ENCODE data around the gene KRTAP6-3. TPM values are rescaled to one million over a fixed set of nuclear protein-coding genes. Genes with fewer than 3 reads are reported as not detected.

Gene KRTAP6-3
- total RNA-seq, 2 experiments from 2014 or later: not detected

DNA sequence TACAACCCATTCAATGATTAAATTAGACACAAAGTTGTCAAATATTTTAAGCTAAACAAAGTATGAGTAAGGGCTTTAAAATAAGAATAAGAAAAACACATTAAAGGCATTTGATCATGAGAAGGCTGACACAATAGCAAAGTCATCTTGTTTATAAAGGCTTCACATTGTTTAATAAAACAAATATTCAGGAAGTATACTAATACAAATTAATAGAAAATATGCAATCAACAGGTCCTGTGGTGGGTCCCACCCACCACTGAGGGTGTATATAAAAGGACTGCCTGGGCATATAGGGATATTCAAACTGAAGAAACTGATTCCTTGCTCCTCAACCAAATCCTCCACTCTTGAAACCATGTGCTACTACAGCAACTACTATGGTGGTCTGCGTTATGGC, 42.7 kb downstream of the KRTAP6-3 start, which contains the start of gene KRTAP20-2:
Gene KRTAP20-2 (plus strand): TSS at position 301 of the 400 bp plus-strand sequence. CDS start 58 bp downstream, at position 359.
- Mint-ChIP-seq H3K4me3 (no peak within 1 kb of the TSS), H3K27me3 (ENCODE audit: low read depth) (no peaks in the 10 kb centered on the region), H3K9me3 (no peaks in the 10 kb centered on the region), H3K4me1 (ENCODE audit: low read depth) (no peaks in the 10 kb centered on the region), H3K27ac (no peak within 1 kb of the TSS), H3K36me3 (ENCODE audit: low read depth) (no peaks in the 10 kb centered on the region)
- CTCF ChIA-PET: no interaction called here
- intact Hi-C loops (cut with micrococcal nuclease): no loop called here
- DNase-seq: no peak

GRCh38 chr21:30638686-30639085, 46.4 kb downstream of the KRTAP6-3 start:
- CTCF ChIA-PET: no interaction called here
- no peaks in the 10 kb centered on the region for H3K36me3 Mint-ChIP-seq (ENCODE audit: low read depth)
- H3K27me3 Mint-ChIP-seq (ENCODE audit: low read depth): no peaks in the 10 kb centered on the region
- no peak for DNase-seq
- no peaks in the 10 kb centered on the region for H3K4me1 Mint-ChIP-seq (ENCODE audit: low read depth)
- no peak overlapping the region for H3K27ac Mint-ChIP-seq
- intact Hi-C loops (cut with micrococcal nuclease): no loop called here
- no peaks in the 10 kb centered on the region for H3K9me3 Mint-ChIP-seq
- H3K4me3 Mint-ChIP-seq: no peak overlapping the region

DNA sequence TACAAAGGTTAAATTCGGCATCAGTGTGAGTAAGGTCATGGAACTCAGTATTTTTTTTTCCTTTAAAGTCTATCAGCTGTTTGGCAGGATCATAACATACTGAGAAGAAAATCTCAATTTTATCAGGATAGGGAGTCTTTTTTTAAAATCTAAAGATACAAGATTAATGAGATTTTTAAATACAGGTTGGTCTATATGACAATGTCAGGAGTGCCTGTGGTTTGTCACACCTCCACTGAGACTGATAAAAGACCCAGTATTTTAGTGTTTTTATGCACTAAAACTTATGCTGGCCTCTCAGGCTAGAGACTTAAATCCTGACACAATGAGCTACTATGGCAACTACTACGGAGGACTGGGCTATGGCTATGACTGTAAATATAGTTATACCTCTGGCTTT, 50.3 kb downstream of the KRTAP6-3 start, which contains the start of gene KRTAP20-3:
Gene KRTAP20-3 (plus strand): TSS at position 301 of the 400 bp plus-strand sequence.
- intact Hi-C loops (cut with micrococcal nuclease): no loop called here
- Mint-ChIP-seq H3K9me3 (peaks cover 2% of the 10 kb centered on the region), H3K36me3 (ENCODE audit: low read depth) (no peaks in the 10 kb centered on the region), H3K27me3 (ENCODE audit: low read depth) (no peaks in the 10 kb centered on the region), H3K4me1 (ENCODE audit: low read depth) (no peaks in the 10 kb centered on the region), H3K27ac (no peak within 1 kb of the TSS), H3K4me3 (no peak within 1 kb of the TSS)
- CTCF ChIA-PET: interaction anchor here (0.6 kb wide), 1 partner anchor 205 kb away, joined by 3 read pairs; no protein-coding TSS in a partner anchor
- DNase-seq: no peak

Other genes with a start within 250 kb of the KRTAP6-3 start
- not detected for gene KRTAP23-1, start 243.8 kb upstream of the KRTAP6-3 start, total RNA-seq
- not detected for gene KRTAP13-2, start 220.2 kb upstream of the KRTAP6-3 start, total RNA-seq
- not detected for gene KRTAP13-1, start 196.4 kb upstream of the KRTAP6-3 start, total RNA-seq
- gene KRTAP13-3, start 166.5 kb upstream of the KRTAP6-3 start, total RNA-seq: not detected
- not detected for gene KRTAP13-4, start 162.2 kb upstream of the KRTAP6-3 start, total RNA-seq
- gene KRTAP15-1, start 152.2 kb upstream of the KRTAP6-3 start, total RNA-seq: not detected
- not detected for gene KRTAP19-1, start 112.1 kb upstream of the KRTAP6-3 start, total RNA-seq
- gene KRTAP19-2, start 105.0 kb upstream of the KRTAP6-3 start, total RNA-seq: not detected
- not detected for gene KRTAP19-3, start 100.4 kb upstream of the KRTAP6-3 start, total RNA-seq
- not detected for gene KRTAP19-4, start 95.3 kb upstream of the KRTAP6-3 start, total RNA-seq
- not detected for gene KRTAP19-5, start 90.3 kb upstream of the KRTAP6-3 start, total RNA-seq
- gene KRTAP19-6, start 50.6 kb upstream of the KRTAP6-3 start, total RNA-seq: not detected
- gene KRTAP19-7, start 31.1 kb upstream of the KRTAP6-3 start, total RNA-seq: not detected
- gene KRTAP22-2, start 2.0 kb upstream of the KRTAP6-3 start, total RNA-seq: not detected
- not detected for gene KRTAP6-2, start 6.5 kb downstream of the KRTAP6-3 start, total RNA-seq
- gene KRTAP22-1, start 8.6 kb downstream of the KRTAP6-3 start, total RNA-seq: not detected
- not detected for gene KRTAP6-1, start 21.5 kb downstream of the KRTAP6-3 start, total RNA-seq
- gene KRTAP20-1, start 24.0 kb downstream of the KRTAP6-3 start, total RNA-seq: not detected
- not detected for gene KRTAP20-4, start 28.2 kb downstream of the KRTAP6-3 start, total RNA-seq
- not detected for gene KRTAP20-2, start 42.8 kb downstream of the KRTAP6-3 start, total RNA-seq
- not detected for gene KRTAP20-3, start 50.4 kb downstream of the KRTAP6-3 start, total RNA-seq
- not detected for gene KRTAP21-3, start 126.3 kb downstream of the KRTAP6-3 start, total RNA-seq
- not detected for gene KRTAP21-2, start 154.8 kb downstream of the KRTAP6-3 start, total RNA-seq
- not detected for gene KRTAP21-1, start 163.0 kb downstream of the KRTAP6-3 start, total RNA-seq
- not detected for gene KRTAP8-1, start 220.8 kb downstream of the KRTAP6-3 start, total RNA-seq
- gene KRTAP7-1, start 237.3 kb downstream of the KRTAP6-3 start, total RNA-seq: not detected